ENCODE measurements around the gene FAM53C.
"Not testable (repeated sequence)": the region's sequence is repeated elsewhere in the genome, so short reads cannot be mapped to it uniquely, and the experiment has no call there.

FAM53C gene

GRCh38 chr5:138351517-138351916, 13.5 kb downstream of the FAM53C start:
- no peak for DNase-seq

GRCh38 chr5:138352071-138352721, 14.1 kb downstream of the FAM53C start, which contains the start of gene KDM3B:
TSS of gene KDM3B (plus strand) at chr5:138352685. CDS start at chr5:138352796, 111 bp downstream.
- peak; percentile 94 for DNase-seq

- DNase-seq: peak; percentile 72
These were observed 14.9 kb downstream of the FAM53C start for GRCh38 chr5:138352722-138353559.

GRCh38 chr5:138353560-138354080, 15.6 kb downstream of the FAM53C start:
- DNase-seq: peak; percentile 39

DNA sequence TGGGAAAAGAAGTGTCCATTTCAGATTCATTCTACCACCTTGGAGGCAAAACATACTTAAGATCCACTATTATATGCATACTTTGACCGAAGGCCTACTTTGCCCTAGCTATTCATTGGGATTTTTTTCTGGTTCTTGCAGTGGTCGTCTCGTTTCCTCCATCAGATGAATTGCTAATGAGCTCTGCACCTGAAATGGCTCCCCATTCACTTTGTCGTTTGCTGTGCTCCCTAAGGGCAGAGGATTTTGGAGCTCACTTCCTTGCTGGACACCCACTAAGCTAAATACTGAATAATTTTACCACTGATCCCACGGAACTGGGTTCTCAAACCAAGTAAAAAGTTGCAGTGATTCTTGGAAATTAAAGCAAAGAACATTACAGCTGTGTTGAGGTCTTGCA, 16.3 kb downstream of the FAM53C start:
- DNase-seq: no peak

DNA sequence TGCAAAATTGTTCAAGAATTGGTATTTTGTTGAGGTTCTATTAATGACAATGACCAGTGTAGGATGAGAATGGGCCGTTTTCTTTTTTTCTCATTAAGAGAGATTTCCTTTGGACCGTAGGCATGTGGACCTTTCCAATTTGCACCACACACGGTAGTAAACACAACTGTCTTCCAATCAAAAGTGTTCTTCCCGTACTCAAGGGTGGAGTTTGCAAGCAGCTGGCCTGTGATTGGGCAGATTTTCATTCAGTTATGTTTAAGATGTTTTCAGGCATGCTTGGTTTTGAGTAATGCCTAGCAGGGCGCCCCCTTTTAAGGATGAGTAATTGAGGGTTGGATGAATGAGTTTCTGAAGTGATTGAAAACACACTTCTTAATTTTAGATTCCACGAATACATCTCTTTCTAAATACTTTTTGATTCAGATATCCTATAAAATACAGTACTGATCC, 16.9 kb downstream of the FAM53C start:
- peak; percentile 61 for DNase-seq

- DNase-seq: no peak
These were observed 21.6 kb downstream of the FAM53C start for GRCh38 chr5:138359621-138360020.

DNA sequence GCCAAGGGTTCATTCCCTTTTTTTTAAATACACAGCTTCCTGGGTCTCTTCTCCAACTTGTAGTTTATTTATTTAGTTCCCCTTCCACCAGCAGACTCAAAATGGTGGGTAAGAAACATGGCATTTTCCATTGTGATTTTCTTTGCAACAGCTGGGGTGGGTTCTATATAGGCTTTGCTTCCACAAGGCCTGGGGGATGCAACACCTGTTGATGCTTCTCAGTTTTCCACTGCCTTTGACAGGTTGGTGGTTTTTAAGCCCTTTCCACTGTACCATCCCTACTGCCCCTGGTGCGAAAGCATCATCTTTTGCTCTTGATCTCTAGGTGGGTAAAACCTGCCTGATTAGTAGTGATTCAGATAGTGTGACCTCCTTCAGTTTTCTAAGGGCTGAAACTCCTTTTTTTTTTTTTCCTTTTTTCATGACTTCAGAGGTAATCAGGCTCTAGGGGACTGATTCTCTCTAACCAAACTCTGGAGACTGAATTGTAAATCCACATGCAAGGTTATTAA, 22.9 kb downstream of the FAM53C start:
- no peak for DNase-seq

GRCh38 chr5:138364576-138364975, 26.5 kb downstream of the FAM53C start:
- no peak for DNase-seq

GRCh38 chr5:138366632-138367382, 28.7 kb downstream of the FAM53C start:
- no peak for DNase-seq

DNA sequence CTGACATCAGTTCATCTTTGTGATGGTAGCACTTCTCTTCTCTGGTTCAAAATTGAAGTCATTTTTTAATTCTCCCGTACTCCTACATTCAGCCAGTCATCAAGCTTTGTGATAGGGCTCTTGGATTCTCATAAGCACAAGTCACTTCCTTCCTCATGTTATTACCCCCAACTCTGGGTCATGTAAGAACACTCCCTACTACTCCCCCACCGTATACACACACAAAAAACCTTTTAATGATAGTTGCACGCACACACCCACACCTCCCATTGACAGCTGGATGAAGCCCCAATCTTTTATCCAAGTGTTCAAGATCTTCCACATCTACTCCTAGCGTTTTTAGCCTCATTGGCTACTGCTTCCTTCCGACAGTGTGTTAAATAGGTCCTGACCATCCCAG, 31.2 kb downstream of the FAM53C start:
- DNase-seq: no peak

DNA sequence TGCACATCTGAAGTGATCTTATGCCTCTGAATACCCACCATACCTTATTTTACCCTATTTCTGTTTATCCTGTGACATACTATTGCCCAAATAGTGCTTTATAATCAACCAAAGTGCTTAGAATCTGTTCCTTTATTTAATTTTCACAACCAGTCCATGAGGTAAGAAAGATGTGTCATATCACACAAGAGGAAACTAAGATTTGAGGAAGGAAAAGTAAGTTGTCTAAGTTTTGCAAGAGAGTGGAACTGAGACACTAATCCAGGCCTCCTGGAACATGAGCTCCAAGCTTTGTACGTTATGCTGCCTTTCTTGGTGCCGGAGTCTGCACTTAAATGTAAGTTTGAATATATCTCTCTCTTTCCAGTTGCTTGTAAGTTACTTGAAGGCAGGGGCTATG, 31.6 kb downstream of the FAM53C start:
- DNase-seq: no peak

GRCh38 chr5:138370537-138370936, 32.5 kb downstream of the FAM53C start:
- DNase-seq: no peak

DNA sequence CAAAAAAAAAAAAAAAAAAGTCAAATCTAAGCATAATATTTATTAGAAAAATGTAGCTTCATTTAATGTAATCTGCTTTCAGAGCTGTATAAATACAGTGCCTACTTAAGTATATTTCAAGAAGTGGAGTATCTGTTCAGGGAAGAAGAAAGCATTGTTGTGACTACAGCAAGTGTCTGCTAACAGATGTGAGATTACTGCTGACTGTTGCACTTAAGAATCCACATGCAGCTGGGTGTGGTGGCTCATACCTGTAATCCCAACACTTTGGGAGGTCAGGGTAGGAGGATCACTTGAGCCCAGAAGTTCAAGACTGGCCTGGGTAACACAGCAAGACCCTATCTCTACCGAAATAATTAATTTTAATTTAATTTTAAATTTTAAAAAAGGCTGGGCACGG, 33.4 kb downstream of the FAM53C start:
- DNase-seq: no peak

- DNase-seq: no peak
These were observed 34.2 kb downstream of the FAM53C start for GRCh38 chr5:138372225-138372624.

- DNase-seq: no peak
These were observed 34.6 kb downstream of the FAM53C start for GRCh38 chr5:138372653-138373052.

- no peak for DNase-seq
These were observed 44.3 kb downstream of the FAM53C start for GRCh38 chr5:138382347-138382746.

- DNase-seq: no peak
These were observed 47.6 kb downstream of the FAM53C start for GRCh38 chr5:138385660-138386059.

GRCh38 chr5:138386290-138386689, 48.2 kb downstream of the FAM53C start:
- no peak for DNase-seq

DNA sequence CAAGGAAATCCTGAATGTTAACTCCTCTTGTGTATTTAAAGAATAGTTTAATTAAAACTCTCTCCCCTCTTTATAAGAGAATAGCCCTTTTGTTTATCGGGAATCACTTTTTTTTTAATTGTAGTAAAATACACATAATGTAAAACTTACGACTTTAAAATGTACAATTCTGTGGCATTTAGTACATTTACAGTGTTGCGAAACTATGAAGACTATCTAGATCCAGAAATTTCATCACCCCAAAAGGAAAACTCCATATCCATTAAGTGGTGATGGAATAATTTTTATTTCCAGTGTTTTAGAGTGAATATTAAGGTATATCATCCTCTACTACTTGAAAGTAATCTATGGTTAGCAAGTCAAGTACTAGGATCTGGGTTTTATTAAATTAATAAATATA, 51.3 kb downstream of the FAM53C start:
- DNase-seq: no peak

DNA sequence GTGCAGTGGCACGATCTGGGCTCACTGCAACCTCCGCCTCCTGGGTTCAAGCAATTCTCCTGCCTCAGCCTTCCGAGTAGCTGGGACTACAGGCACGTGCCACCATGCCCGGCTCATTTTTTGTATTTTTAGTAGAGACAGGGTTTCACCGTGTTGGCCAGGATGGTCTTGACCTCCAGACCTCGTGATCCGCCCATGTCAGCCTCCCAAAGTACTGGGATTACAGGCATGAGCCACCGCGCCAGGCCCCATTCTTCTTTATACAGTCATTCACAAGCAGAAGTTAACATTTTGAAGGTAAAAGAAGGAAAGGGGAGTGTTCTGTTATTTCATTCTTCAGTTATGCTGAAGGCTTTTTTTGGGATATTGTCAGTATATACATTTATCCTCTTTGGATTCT, 51.8 kb downstream of the FAM53C start:
- DNase-seq: not testable (repeated sequence)

DNA sequence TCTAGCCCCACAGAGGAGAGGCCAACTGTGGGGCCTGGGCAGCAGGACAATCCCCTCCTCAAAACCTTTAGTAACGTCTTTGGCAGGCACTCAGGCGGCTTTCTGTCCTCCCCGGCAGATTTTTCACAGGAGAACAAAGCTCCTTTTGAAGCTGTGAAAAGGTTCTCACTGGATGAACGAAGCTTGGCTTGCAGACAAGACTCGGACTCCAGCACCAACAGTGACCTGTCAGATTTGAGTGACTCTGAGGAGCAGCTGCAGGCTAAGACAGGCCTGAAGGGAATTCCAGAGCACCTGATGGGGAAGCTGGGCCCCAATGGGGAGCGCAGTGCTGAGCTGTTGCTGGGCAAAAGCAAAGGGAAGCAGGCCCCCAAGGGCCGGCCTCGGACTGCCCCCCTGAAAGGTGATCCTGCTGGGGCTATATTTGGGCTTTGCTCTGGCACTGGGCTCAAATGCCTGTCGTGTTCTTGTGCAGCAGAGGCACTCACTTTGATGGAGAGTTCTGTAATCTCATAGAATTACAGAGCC, 53.9 kb downstream of the FAM53C start:
- no peak for DNase-seq

All from activated naive CD4-positive, alpha-beta T cell treated with Interleukin-2 at 50 U/mL for 16 hours (primary cell).